Suprapubic skin (tissue), 4 donors: ENCODE results near the gene GBGT1. TPM values are rescaled to one million over a fixed set of nuclear protein-coding genes. Genes with fewer than 3 reads are reported as not detected.
"Not testable (repeated sequence)": the region's sequence is repeated elsewhere in the genome, so short reads cannot be mapped to it uniquely, and the experiment has no call there.

ENCODE experiments used
- DNase-seq, 2 donors: peaks; one replicate each; pipeline ENCODE4 v3.0.0-alpha.2; 2019; ENCODE audit warnings: low spot score in 2 of 2
- H3K27ac ChIP-seq: fragments of 200-600 bp; sonication (generic); one replicate; pipeline ENCODE4 v1.5.1; 2019
- H3K27me3 ChIP-seq: fragments of 200-600 bp; sonication (generic); one replicate; pipeline ENCODE4 v1.5.1; 2019
- H3K36me3 ChIP-seq: fragments of 200-600 bp; sonication (generic); one replicate; pipeline ENCODE4 v1.5.1; 2019
- H3K4me1 ChIP-seq: fragments of 200-600 bp; sonication (generic); one replicate; pipeline ENCODE4 v1.5.1; 2019
- H3K4me3 ChIP-seq: fragments of 200-600 bp; sonication (generic); one replicate; pipeline ENCODE4 v1.5.1; 2019; ENCODE audit warnings: mild to moderate bottlenecking
- H3K9me3 ChIP-seq: fragments of 200-600 bp; sonication (generic); one replicate; pipeline ENCODE4 v1.5.1; 2019
- CTCF ChIP-seq, 2 donors: fragments of 200-600 bp in 1 of 2; fragments of 450-650 bp in 1 of 2; sonication (generic) in 1 of 2; IDR thresholded peaks; one replicate each; pipeline ENCODE4 v1.5.1; 2016 to 2019; ENCODE audit warnings: antibody characterized with exemption in 2 of 2, mild to moderate bottlenecking in 1 of 2, moderate library complexity in 1 of 2
- EP300 ChIP-seq: sonication (generic); formaldehyde crosslinking; IDR thresholded peaks from one replicate; pipeline ENCODE4 v1.6.1; 2017; ENCODE audit warnings: antibody characterized with exemption
- POLR2A ChIP-seq, 2 donors: fragments of 450-650 bp; IDR thresholded peaks; one replicate each; pipeline ENCODE4 v1.6.1; 2017; ENCODE audit warnings: antibody characterized with exemption in 2 of 2, mild to moderate bottlenecking in 2 of 2, moderate library complexity in 2 of 2
- POLR2AphosphoS5 ChIP-seq, 3 donors: sonication (generic); formaldehyde crosslinking; IDR thresholded peaks; one replicate each; pipeline ENCODE4 v1.6.1; 2017; ENCODE audit warnings: antibody characterized with exemption in 3 of 3
- WGBS: methylation state at CpG from one replicate; pipeline ENCODE4 v1.1.5; 2018; 5-methylcytosine and 5-hydroxymethylcytosine counted together
- total RNA-seq, 4 donors: library from RNA; depleted of rRNA; stranded (reverse); fragments of >200 nt; gene quantifications; one replicate each; pipeline ENCODE4 v1.1.0, GENCODE V29; 2016

GBGT1 gene
- total RNA-seq, 4 donors from 2014 or later = 2.6 to 14.6 (median 5.8) TPM

GRCh38 chr9:133207540-133208170 is 43.9 kb upstream of the GBGT1 start:
- DNase-seq = no peak
- 83% methylated on average over 16 of the region's 16 CpGs for WGBS
- Histone ChIP-seq H3K36me3 (no peaks in the 10 kb centered on the region), H3K4me1 (no peaks in the 10 kb centered on the region), H3K9me3 (no peaks in the 10 kb centered on the region), H3K27me3 (peaks cover 30% of the 10 kb centered on the region), H3K4me3 (no peak overlapping the region), H3K27ac (no peak overlapping the region)
- no peak for TF ChIP-seq CTCF (IDR thresholded peaks at IDR 0.05)
- TF ChIP-seq POLR2AphosphoS5 (IDR thresholded peaks at IDR 0.05) = no peak
- no peak for TF ChIP-seq EP300
- no peak for TF ChIP-seq POLR2A (IDR thresholded peaks at IDR 0.05)

GRCh38 chr9:133207021-133207531 is 43.4 kb upstream of the GBGT1 start:
- Histone ChIP-seq H3K4me1 (no peaks in the 10 kb centered on the region), H3K36me3 (no peaks in the 10 kb centered on the region), H3K4me3 (no peak overlapping the region), H3K27me3 (peaks cover 27% of the 10 kb centered on the region), H3K27ac (no peak overlapping the region), H3K9me3 (no peaks in the 10 kb centered on the region)
- no peak for DNase-seq
- WGBS = 83% methylated on average over 14 of the region's 14 CpGs
- TF ChIP-seq CTCF (IDR thresholded peaks at IDR 0.05) (no peak), POLR2A (IDR thresholded peaks at IDR 0.05) (no peak), EP300 (no peak), POLR2AphosphoS5 (IDR thresholded peaks at IDR 0.05) (no peak)

- Histone ChIP-seq H3K27me3 (peaks cover 26% of the 10 kb centered on the region), H3K27ac (no peak overlapping the region), H3K9me3 (no peaks in the 10 kb centered on the region), H3K36me3 (no peaks in the 10 kb centered on the region), H3K4me1 (no peaks in the 10 kb centered on the region), H3K4me3 (no peak overlapping the region)
- TF ChIP-seq POLR2A (IDR thresholded peaks at IDR 0.05) (no peak), CTCF (IDR thresholded peaks at IDR 0.05) (no peak), EP300 (no peak), POLR2AphosphoS5 (IDR thresholded peaks at IDR 0.05) (no peak)
- DNase-seq = no peak
- 80% methylated on average over 27 of the region's 35 CpGs for WGBS
These were observed 42.5 kb upstream of the GBGT1 start for GRCh38 chr9:133205996-133206931.

- not testable (repeated sequence) for H3K9me3 ChIP-seq, H3K27ac ChIP-seq, DNase-seq, H3K4me1 ChIP-seq, H3K4me3 ChIP-seq, H3K36me3 ChIP-seq
- 69% methylated on average over 13 of the region's 14 CpGs for WGBS
- peaks cover 18% of the 10 kb centered on the region for H3K27me3 ChIP-seq
These were observed 41.8 kb upstream of the GBGT1 start for GRCh38 chr9:133205481-133205887.

- 70% methylated on average over 2 of the region's 8 CpGs for WGBS
- no peak for DNase-seq
- Histone ChIP-seq H3K27me3 (peaks cover 15% of the 10 kb centered on the region), H3K27ac (no peak overlapping the region), H3K36me3 (no peaks in the 10 kb centered on the region), H3K4me1 (no peaks in the 10 kb centered on the region), H3K4me3 (no peak overlapping the region), H3K9me3 (no peaks in the 10 kb centered on the region)
- no peak for TF ChIP-seq CTCF (IDR thresholded peaks at IDR 0.05)
- no peak for TF ChIP-seq POLR2A (IDR thresholded peaks at IDR 0.05)
- TF ChIP-seq POLR2AphosphoS5 (IDR thresholded peaks at IDR 0.05) = no peak
- TF ChIP-seq EP300 = no peak
These were observed 41.3 kb upstream of the GBGT1 start for GRCh38 chr9:133204993-133205336.
